Coronary artery (tissue), 2 donors: ENCODE results near the gene RPP40.
A peak's percentile ranks its signal among the peaks of the same experiment; 100 is the strongest.

Experiments used
- DNase-seq: peaks from one replicate; pipeline ENCODE4 v3.0.0-alpha.2; 2017; ENCODE audit warnings: low spot score
- H3K27ac ChIP-seq, 2 donors: fragments of 200-600 bp; sonication (generic); one replicate each; pipeline ENCODE4 v1.5.1; 2016 to 2019
- H3K4me3 ChIP-seq: fragments of 200-600 bp; sonication (generic); 2 replicates; pipeline ENCODE4 v1.5.1; 2016; ENCODE audit warnings: mild to moderate bottlenecking, moderate library complexity
- CTCF ChIP-seq: fragments of 200-600 bp; sonication (generic); IDR thresholded peaks from one replicate; pipeline ENCODE4 v1.5.1; 2019; ENCODE audit warnings: antibody characterized with exemption

Gene RPP40

DNA sequence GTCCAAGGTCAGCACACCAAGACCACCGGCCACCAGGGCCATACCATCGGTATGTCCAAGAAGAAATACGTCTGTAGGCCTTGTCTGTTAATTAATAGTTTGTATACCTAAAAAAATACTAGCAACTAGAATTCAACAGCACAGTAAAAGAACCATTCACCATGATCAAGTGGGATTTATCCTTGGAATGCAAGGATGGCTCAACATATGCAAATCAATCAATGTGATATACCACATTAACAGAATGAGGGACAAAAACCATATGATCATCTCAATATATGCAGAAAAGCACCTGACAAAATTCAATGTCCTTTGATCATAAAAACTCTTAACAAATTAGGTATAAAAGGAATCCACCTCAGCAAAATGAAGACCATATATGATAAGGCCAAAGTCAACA is 24.4 kb downstream of the RPP40 start:
- no peak for TF ChIP-seq CTCF
- no peak overlapping the region for H3K27ac ChIP-seq

GRCh38 chr6:4977468-4977867 is 26.4 kb downstream of the RPP40 start:
- H3K27ac ChIP-seq = no peak overlapping the region
- TF ChIP-seq CTCF = no peak
- DNase-seq = no peak

More for the DNA sequence above, 24.4 kb downstream of the RPP40 start:
- DNase-seq = no peak
- no peak overlapping the region for H3K4me3 ChIP-seq

DNA sequence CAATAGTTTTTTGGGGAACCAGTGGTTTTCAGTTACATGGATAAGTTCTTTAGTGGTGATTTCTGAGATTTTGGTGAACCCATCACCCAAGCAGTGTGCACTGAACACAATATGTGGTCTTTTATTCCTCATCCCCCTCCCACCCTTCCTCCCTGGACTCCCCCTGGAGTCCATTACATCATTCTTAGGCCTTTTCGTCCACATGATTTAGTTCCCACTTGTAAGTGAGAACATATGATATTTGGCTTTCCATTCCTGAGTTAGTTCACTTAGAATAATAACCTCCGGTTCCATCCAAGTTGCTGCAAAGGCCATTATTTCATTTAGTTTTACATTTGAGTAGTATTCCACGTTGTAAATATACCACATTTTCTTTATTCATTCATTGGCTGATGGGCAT is 28.3 kb downstream of the RPP40 start:
- no peak overlapping the region for H3K4me3 ChIP-seq

More at GRCh38 chr6:4977468-4977867, 26.4 kb downstream of the RPP40 start:
- H3K4me3 ChIP-seq = no peak overlapping the region

DNA sequence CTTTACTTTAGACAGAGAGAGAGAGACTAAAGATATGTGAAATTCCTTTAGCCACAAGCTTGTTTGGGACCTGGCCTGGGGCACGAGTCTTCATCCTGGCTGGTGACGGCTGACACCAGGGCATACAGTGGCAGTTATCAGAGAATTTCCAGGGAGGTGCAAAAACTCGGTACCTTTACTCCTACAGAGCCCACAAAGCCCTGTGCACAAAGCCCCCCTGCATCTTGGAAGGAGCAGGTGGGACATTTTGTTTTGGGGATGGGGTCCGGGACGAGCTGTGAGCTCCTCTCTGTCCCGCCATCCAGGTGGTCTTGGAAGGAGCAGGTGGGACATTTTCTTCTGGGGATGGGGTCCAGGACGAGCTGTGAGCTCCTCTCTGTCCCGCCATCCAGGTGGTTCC is 28.9 kb downstream of the RPP40 start:
- no peak for TF ChIP-seq CTCF
- Histone ChIP-seq H3K27ac (peak overlapping the region in 1 of 2 donors; percentile 73), H3K4me3 (no peak overlapping the region)

More for the DNA sequence above, 28.3 kb downstream of the RPP40 start:
- TF ChIP-seq CTCF = no peak
- no peak for DNase-seq
- no peak overlapping the region for H3K27ac ChIP-seq

GRCh38 chr6:4973982-4974745 is 29.7 kb downstream of the RPP40 start:
- H3K27ac ChIP-seq = peak overlapping the region; percentile 6 to 73
- no peak for TF ChIP-seq CTCF
- peak overlapping the region; percentile 28 for H3K4me3 ChIP-seq
- peak; percentile 71 for DNase-seq

More for the DNA sequence above, 28.9 kb downstream of the RPP40 start:
- DNase-seq = no peak

DNA sequence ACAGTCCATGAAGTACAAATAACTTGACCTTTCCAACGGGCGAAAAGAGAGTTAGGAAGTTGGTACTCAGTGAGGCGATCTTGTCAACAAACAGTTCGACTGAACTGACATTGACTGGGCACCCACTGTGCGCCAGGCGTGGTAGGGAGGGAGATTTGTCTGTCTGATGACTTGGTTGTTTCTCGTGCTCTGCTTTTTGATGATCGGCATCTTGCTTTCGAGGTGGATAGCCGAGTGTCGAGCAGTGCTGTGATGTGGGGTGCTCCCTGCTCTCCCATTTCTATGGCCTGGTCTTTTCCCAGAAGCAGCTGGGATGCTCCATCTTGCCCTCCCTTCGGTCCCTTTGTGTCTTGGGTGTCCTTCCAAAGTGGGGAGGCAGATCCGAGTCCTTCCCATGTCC is 30.4 kb downstream of the RPP40 start:
- Histone ChIP-seq H3K27ac (no peak overlapping the region), H3K4me3 (no peak overlapping the region)
- peak; percentile 59 for DNase-seq
- no peak for TF ChIP-seq CTCF

- no peak overlapping the region for H3K27ac ChIP-seq
- TF ChIP-seq CTCF = no peak
- no peak overlapping the region for H3K4me3 ChIP-seq
- no peak for DNase-seq
Measured at GRCh38 chr6:4972438-4972837, 31.4 kb downstream of the RPP40 start.
